KOPT-K1 (cell line): ENCODE measurements around the gene HAGH.

Experiments
- H3K27ac ChIP-seq: fragments of 200-600 bp; sonication (generic); 2 replicates; pipeline ENCODE4 v1.5.1; 2016; ENCODE audit warnings: antibody characterized with exemption, mild to moderate bottlenecking, low read depth, low read length; ENCODE audit not compliant: poor library complexity, severe bottlenecking
- H3K36me3 ChIP-seq: fragments of 200-600 bp; sonication (generic); 2 replicates; pipeline ENCODE4 v1.5.1; 2017; ENCODE audit warnings: antibody characterized with exemption, mild to moderate bottlenecking, low read length, moderate library complexity; ENCODE audit not compliant: insufficient read depth
- H3K9me3 ChIP-seq: fragments of 200-600 bp; sonication (generic); 2 replicates; pipeline ENCODE4 v1.5.1; 2017; ENCODE audit warnings: antibody characterized with exemption, low read length, mild to moderate bottlenecking; ENCODE audit not compliant: insufficient read depth, poor library complexity, severe bottlenecking

HAGH gene

GRCh38 chr16:1771188-1771863 is 55.3 kb downstream of the HAGH start, which contains the start of gene NME3:
Gene NME3, minus strand, starts transcription at chr16:1771543. Its CDS starts 9 bp downstream, at chr16:1771534.
- H3K36me3 ChIP-seq: peaks cover 52% of the 10 kb centered on the region; the same call in 1 of the 2 replicates

GRCh38 chr16:1770328-1771187 is 56.1 kb downstream of the HAGH start:
- H3K9me3 ChIP-seq: no peaks in the 10 kb centered on the region
- H3K36me3 ChIP-seq: peaks cover 53% of the 10 kb centered on the region; the same call in 1 of the 2 replicates
- peak overlapping the region; percentile 85 for H3K27ac ChIP-seq

More at GRCh38 chr16:1771188-1771863, 55.3 kb downstream of the HAGH start, which contains the start of gene NME3:
- Histone ChIP-seq H3K27ac (peak within 1 kb of the TSS; percentile 85), H3K9me3 (no peaks in the 10 kb centered on the region)

GRCh38 chr16:1769402-1770300 is 57.0 kb downstream of the HAGH start:
- H3K27ac ChIP-seq: no peak overlapping the region

GRCh38 chr16:1768767-1769401 is 57.7 kb downstream of the HAGH start:
- Histone ChIP-seq H3K36me3 (peaks cover 65% of the 10 kb centered on the region), H3K27ac (no peak overlapping the region), H3K9me3 (no peaks in the 10 kb centered on the region)

More at GRCh38 chr16:1769402-1770300, 57.0 kb downstream of the HAGH start:
- Histone ChIP-seq H3K9me3 (no peaks in the 10 kb centered on the region), H3K36me3 (peaks cover 58% of the 10 kb centered on the region)

GRCh38 chr16:1768061-1768766 is 58.4 kb downstream of the HAGH start:
- Histone ChIP-seq H3K9me3 (no peaks in the 10 kb centered on the region), H3K36me3 (peaks cover 70% of the 10 kb centered on the region), H3K27ac (no peak overlapping the region)

GRCh38 chr16:1767116-1767994 is 59.3 kb downstream of the HAGH start:
- Histone ChIP-seq H3K27ac (no peak overlapping the region), H3K9me3 (no peaks in the 10 kb centered on the region), H3K36me3 (peaks cover 78% of the 10 kb centered on the region)

GRCh38 chr16:1766701-1767100 is 59.9 kb downstream of the HAGH start:
- H3K9me3 ChIP-seq: no peaks in the 10 kb centered on the region
- no peak overlapping the region for H3K27ac ChIP-seq
- peaks cover 85% of the 10 kb centered on the region for H3K36me3 ChIP-seq

GRCh38 chr16:1766231-1766630 is 60.4 kb downstream of the HAGH start:
- H3K36me3 ChIP-seq: peaks cover 88% of the 10 kb centered on the region
- no peak overlapping the region for H3K27ac ChIP-seq
- H3K9me3 ChIP-seq: no peaks in the 10 kb centered on the region

- Histone ChIP-seq H3K27ac (no peak overlapping the region), H3K36me3 (peaks cover 92% of the 10 kb centered on the region), H3K9me3 (no peaks in the 10 kb centered on the region)
Observed at GRCh38 chr16:1765826-1766225, 60.8 kb downstream of the HAGH start.

GRCh38 chr16:1764971-1765370 is 61.7 kb downstream of the HAGH start:
- Histone ChIP-seq H3K9me3 (no peaks in the 10 kb centered on the region), H3K36me3 (peaks cover 94% of the 10 kb centered on the region), H3K27ac (no peak overlapping the region)

GRCh38 chr16:1763521-1764511 is 62.8 kb downstream of the HAGH start:
- Histone ChIP-seq H3K36me3 (peaks cover 91% of the 10 kb centered on the region), H3K9me3 (no peaks in the 10 kb centered on the region), H3K27ac (no peak overlapping the region)

- Histone ChIP-seq H3K9me3 (no peaks in the 10 kb centered on the region), H3K27ac (no peak overlapping the region), H3K36me3 (peaks cover 86% of the 10 kb centered on the region)
Observed at GRCh38 chr16:1762879-1763520, 63.6 kb downstream of the HAGH start.
